Aortic smooth muscle cell (primary cell): ENCODE measurements around the gene MX1. TPM values are rescaled to one million over a fixed set of nuclear protein-coding genes. Genes with fewer than 3 reads are reported as not detected.

Source experiments
- total RNA-seq: library from RNA; depleted of rRNA; stranded (reverse); fragments of >200 nt; gene quantifications from 2 replicates; pipeline ENCODE4 v1.2.3, GENCODE V29; 2014

MX1 gene, protein sequence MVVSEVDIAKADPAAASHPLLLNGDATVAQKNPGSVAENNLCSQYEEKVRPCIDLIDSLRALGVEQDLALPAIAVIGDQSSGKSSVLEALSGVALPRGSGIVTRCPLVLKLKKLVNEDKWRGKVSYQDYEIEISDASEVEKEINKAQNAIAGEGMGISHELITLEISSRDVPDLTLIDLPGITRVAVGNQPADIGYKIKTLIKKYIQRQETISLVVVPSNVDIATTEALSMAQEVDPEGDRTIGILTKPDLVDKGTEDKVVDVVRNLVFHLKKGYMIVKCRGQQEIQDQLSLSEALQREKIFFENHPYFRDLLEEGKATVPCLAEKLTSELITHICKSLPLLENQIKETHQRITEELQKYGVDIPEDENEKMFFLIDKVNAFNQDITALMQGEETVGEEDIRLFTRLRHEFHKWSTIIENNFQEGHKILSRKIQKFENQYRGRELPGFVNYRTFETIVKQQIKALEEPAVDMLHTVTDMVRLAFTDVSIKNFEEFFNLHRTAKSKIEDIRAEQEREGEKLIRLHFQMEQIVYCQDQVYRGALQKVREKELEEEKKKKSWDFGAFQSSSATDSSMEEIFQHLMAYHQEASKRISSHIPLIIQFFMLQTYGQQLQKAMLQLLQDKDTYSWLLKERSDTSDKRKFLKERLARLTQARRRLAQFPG
- 2.9 and 5.7 TPM in 2 replicates for total RNA-seq

GRCh38 chr21:41425954-41426675, at the start of gene MX1:
Gene MX1, plus strand, starts transcription at chr21:41426239. Its CDS starts 5,832 bp downstream, at chr21:41432071.

DNA sequence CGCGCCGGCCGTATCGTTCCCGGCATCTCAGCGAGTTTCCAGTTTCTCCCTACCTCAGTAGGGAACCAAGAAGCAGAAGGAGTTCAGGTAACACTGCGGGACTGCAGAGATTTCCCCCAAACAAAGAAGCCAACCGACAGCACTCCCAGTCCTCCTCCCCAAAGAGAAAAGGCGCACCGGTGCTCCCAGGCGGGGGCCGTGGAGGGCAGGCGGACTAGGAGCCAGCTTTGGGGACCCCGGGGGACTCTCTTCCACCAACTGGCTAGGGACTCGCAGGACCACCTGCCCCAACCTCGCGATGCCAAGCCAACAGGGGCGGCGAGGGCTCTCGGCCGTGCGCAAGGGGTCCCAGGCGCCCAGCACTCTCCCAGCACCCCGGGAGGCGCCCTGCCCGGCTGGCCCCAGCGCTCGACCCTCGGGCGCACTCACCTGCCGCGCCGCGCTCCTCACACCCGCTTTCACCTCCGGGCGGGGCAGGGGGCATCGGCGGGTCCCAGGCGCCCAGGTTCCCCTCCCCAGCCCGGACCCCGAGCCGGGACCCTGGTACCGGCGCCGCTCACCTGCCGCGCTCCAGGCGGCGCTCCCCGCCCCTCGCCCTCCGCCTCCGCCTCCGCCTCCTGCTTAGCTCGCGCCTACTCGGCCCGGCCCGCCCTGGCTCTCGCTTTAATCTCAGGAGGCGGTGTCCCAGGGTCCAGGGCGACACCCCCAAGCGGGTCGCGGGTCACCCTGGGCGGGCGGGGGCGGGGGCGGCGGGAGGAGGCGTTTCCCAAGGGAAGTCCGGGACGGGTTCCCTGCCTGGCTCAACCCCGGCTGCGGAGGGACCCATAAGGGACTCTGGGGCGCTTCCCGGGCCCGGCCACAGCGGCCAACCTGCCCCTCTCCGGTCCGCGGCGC, 81.7 kb downstream of the MX1 start, which contains the start of gene TMPRSS2:
TSS of gene TMPRSS2 (minus strand) at position 638 of the 894 bp plus-strand sequence. CDS start 10,025 bp downstream, outside the sequence.

Other genes starting within 250 kb of the MX1 start
- gene FAM3B, start 109.4 kb upstream of the MX1 start, total RNA-seq: 0.13 TPM in 1 of 2 replicates, not detected in the other
- gene MX2, start 64.2 kb upstream of the MX1 start, total RNA-seq: 0.44 and 0.92 TPM in 2 replicates
- not detected in 2 replicates for gene TMPRSS2, start 81.9 kb downstream of the MX1 start, total RNA-seq